Measurements from ENCODE around the gene LONRF3.

DNA sequence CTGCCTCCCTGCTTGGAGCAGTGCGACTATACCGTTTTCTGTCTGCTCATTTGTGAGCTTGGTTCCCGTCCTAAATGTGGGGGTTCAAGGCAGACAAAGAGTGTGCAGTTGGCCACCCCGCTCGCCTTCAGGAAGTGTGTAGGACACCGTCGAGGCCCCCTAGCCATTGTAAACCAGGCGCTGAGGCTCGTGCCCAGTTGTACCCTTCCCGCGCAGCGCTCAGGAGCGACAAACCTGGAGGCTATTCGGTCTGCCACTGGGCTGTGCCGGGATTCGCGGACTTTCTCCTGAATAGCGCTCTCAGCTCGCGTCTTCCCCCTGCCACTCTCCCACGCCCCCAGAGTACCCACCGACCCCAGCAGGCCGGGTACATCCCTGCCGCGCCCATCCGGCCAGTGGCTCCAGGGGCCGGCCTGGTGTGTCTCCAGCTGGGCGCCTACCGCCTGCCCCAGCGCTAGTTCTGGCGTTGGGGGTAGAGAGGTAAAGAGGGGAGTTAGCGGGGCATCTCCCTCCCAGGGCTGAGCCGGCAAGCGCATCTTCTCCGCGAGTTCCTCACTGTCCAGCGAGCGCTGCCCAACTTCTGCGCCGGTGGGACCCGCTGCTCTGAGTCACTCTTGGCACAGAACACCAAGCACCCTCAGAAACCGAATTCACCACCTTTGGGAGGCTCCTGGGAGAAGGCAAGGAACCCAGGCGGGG is 880 bp upstream of the LONRF3 start:
- no peak for TF ChIP-seq POLR2A (IDR thresholded peaks at IDR 0.05)
- TF ChIP-seq, protein P1, sequence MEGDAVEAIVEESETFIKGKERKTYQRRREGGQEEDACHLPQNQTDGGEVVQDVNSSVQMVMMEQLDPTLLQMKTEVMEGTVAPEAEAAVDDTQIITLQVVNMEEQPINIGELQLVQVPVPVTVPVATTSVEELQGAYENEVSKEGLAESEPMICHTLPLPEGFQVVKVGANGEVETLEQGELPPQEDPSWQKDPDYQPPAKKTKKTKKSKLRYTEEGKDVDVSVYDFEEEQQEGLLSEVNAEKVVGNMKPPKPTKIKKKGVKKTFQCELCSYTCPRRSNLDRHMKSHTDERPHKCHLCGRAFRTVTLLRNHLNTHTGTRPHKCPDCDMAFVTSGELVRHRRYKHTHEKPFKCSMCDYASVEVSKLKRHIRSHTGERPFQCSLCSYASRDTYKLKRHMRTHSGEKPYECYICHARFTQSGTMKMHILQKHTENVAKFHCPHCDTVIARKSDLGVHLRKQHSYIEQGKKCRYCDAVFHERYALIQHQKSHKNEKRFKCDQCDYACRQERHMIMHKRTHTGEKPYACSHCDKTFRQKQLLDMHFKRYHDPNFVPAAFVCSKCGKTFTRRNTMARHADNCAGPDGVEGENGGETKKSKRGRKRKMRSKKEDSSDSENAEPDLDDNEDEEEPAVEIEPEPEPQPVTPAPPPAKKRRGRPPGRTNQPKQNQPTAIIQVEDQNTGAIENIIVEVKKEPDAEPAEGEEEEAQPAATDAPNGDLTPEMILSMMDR (IDR thresholded peaks at IDR 0.05): no peak
